ENCODE results near the gene DLG1.
"Not testable (repeated sequence)": the region's sequence is repeated elsewhere in the genome, so short reads cannot be mapped to it uniquely, and the experiment has no call there.

DLG1 gene

GRCh38 chr3:197216914-197217313, 81.5 kb downstream of the DLG1 start:
- in situ Hi-C loops (cut with MboI; ENCODE audit: low sequenced_read_pairs), result no loop called here

DNA sequence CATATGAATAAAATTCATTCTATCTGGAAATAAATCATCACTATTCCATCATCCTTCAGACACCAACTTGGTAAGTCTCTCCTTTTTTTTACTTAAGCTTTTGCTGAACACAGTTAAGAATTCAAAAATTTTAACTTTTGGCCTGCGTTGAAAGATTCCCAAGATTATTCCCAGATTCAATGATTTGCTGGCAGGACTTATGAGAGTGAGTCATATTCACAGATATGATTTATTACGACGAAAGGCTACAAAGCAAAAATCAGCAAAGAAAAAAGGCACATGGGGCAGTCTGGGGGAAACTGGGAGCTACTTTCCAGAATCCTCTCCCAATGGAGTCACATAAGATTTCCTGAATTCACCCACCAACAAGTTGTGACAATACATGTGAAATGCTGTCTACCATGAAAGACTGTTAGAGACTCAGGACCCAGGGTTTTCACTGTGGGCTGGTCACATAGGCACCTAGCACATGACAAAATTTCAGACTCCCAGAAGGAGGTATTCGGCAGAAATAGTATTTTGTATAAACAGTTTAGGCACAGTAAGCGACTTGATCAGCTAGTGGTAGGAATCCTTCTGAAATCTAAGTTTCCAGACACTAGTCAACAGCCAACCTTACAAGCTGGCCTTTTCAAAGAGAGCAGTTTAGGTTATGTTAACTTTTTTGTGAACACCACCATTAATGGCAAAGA, 82.1 kb downstream of the DLG1 start:
- in situ Hi-C loops (cut with MboI; ENCODE audit: low sequenced_read_pairs), result no loop called here

- in situ Hi-C loops (cut with MboI; ENCODE audit: low sequenced_read_pairs), result no loop called here
These were observed 86.1 kb downstream of the DLG1 start for GRCh38 chr3:197212290-197212689.

DNA sequence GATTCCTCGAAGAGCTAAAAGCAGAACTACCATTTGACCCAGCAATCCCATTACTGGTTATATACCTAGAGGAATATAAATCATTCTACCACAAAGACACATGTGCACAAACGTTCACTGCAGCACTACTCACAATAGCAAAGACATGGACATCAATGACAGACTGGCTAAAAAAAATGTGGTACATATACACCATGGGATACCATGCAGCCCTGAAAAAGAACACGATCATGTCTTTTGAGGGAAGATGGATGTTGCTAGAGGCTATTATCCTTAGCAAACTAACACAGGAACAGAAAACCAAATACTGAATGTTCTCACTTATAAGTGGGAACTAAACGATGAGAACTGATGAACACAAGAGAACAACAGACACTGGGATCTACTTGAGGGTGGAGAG, 86.7 kb downstream of the DLG1 start:
- in situ Hi-C loops (cut with MboI; ENCODE audit: low sequenced_read_pairs), result not testable (repeated sequence)

DNA sequence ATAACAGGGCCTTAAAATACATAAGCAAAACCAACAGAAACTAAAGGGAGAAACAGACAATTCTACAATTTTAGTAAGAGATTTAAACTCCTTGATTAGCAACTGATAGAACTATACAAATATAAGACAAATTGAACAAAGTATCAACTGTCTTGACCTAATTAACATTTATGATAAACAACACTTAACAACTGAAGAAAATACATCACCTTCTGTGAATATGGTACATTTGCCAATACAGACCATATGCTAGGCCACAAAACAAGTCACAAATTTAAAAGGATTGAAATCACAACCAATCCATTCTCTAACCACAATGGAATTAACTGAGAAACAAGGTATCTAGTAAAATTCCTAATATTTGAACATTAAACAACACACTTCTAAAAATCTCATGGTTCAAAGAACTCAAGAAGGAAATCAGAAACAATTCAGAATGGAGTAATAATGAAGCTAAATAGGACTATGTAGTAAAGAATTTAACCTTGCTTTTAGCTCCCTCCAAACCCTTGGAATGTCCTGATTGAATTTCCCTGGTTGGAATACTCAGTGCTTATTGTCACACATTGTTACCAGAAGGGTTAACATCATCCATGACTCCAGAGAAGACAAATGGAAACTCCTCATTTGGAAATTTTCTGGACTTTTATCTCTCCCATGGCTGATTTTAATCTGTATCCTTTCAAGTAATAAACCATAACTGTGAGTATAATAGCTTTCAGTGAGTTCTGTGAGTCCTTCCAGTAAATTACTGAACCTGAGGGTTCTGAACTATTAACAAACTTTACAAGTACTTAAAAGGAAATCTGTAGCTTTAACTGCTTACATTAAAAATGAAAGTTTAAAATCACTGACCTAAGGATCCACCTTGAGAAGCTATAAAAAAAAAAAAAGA, 88.8 kb downstream of the DLG1 start:
- in situ Hi-C loops (cut with MboI; ENCODE audit: low sequenced_read_pairs), result no loop called here

DNA sequence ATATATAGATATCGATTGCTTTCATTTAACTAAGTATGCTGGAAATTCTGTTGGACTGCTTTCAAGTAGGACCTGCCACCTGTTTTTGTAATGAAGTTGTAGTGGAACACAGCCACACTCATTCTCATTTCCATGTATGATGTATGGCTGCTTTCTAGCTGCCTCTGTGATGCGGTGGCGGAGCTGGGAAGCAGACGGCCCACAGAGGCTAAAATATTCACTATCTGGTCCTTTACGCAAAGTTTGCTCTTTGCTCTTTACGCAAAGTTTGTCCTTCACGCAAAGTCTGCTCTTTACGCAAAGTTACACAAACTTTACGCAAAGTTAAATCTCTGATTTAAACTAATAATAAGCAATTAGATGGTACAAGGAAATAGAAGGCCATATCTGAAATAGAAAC, 91.5 kb downstream of the DLG1 start:
- in situ Hi-C loops (cut with MboI; ENCODE audit: low sequenced_read_pairs), result no loop called here

DNA sequence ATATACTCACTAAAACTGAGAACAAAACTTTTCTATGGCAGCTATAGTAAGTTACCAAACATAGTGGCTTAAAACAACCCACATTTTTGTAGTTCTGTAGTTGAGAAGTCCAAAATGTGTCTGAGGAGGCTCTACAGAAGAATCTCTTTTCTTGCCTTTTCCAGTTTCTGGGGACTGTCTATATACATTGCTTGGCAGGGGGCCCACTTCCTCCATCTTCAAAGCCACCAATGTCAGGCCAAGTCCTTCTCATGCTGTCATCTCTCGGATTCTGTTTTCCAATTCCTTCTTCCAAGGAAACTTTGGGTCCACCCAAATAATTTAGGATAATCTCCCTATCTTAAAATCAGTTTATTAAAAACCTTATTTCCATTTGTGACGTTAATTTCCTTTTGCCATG, 92.7 kb downstream of the DLG1 start:
- in situ Hi-C loops (cut with MboI; ENCODE audit: low sequenced_read_pairs), result no loop called here

DNA sequence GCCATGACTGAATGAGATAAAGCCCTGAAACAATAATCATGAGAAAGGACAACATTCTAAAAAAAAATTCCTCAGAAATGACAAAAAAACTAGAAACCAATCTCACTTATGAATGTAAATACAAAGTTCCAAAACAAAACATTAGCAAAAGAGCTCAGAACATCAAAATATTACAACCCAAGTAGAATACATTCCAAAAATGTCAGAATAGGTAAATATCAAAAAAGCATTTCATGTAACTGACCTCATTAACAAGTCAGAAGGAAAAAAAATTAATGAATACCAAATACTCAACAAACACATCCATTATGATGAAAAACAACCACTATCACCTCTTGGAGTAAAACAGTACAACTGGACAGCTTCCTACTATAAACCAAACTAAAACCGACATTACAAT, 93.1 kb downstream of the DLG1 start:
- in situ Hi-C loops (cut with MboI; ENCODE audit: low sequenced_read_pairs), result no loop called here

GRCh38 chr3:197204736-197205135, 93.7 kb downstream of the DLG1 start:
- in situ Hi-C loops (cut with MboI; ENCODE audit: low sequenced_read_pairs), result no loop called here

DNA sequence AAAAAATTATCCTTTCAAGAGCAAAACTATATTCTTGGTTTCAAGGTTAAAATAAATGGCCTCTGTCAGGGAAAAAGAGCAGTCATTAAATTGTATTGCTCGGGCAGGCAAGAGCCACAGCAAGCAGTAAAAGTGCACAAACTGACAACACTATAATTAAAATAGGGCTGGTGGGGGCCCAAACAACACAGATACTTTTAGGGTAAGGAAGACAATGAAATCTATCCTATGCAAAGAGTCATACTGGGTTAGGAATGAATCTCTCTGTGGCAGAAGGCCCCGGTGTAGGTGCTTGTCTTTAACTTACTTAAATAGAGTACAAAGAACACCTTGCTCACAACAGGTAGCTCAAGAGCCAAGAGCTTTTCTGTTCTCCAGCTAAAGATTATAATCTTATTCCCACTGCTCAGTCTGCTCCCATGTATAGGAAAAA, 94.7 kb downstream of the DLG1 start:
- in situ Hi-C loops (cut with MboI; ENCODE audit: low sequenced_read_pairs), result no loop called here

DNA sequence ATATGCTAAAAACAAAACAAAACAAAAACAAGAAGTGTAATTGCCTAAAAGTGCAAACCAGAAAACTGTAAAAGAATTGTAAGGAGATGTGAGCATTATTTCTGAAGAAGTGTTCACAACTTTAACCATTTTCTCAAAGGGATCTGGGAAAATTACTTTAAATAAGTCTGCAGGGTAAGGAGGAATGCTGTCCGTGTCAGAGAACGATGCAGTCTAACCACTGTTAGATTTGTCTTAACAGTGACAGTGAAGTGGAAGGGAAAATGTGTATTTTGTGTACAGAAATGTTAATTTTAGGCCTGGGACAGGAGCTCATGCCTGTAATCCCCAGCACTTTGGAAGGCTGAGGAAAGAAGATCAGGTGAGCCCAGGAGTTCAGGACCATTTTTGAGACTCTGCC, 95.7 kb downstream of the DLG1 start:
- in situ Hi-C loops (cut with MboI; ENCODE audit: low sequenced_read_pairs), result no loop called here

- in situ Hi-C loops (cut with MboI; ENCODE audit: low sequenced_read_pairs), result no loop called here
These were observed 96.5 kb downstream of the DLG1 start for GRCh38 chr3:197201791-197202452.

- in situ Hi-C loops (cut with MboI; ENCODE audit: low sequenced_read_pairs), result not testable (repeated sequence)
These were observed 97.6 kb downstream of the DLG1 start for GRCh38 chr3:197200856-197201255.

GRCh38 chr3:197197334-197197733, 101.1 kb downstream of the DLG1 start:
- in situ Hi-C loops (cut with MboI; ENCODE audit: low sequenced_read_pairs), result loop anchor here (25.0 kb wide), 2 partner anchors 335 to 660 kb away; partner anchors contain the start of gene SENP5

- in situ Hi-C loops (cut with MboI; ENCODE audit: low sequenced_read_pairs), result loop anchor here (25.0 kb wide), 2 partner anchors 334 to 659 kb away; partner anchors contain the start of gene SENP5
These were observed 102.2 kb downstream of the DLG1 start for GRCh38 chr3:197196192-197196591.

DNA sequence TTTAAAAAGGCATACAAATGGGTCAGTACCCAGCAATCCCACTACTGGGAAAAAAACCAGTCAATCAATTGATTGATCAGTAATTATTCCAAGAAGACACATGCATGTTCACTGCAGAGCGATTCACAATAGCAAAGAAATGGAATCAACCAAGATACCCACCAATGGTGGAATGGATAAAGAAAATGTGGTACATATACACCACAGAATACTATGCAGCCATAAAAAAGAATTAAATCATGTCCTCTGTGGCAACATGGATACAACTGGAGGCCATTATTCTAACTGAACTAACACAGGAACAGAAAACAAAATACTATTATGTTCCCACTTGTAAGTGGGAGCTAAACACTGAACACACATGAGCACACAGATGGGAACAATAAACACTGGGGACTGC, 103.1 kb downstream of the DLG1 start:
- in situ Hi-C loops (cut with MboI; ENCODE audit: low sequenced_read_pairs), result loop anchor here (25.0 kb wide), 2 partner anchors 333 to 658 kb away; partner anchors contain the start of gene SENP5

DNA sequence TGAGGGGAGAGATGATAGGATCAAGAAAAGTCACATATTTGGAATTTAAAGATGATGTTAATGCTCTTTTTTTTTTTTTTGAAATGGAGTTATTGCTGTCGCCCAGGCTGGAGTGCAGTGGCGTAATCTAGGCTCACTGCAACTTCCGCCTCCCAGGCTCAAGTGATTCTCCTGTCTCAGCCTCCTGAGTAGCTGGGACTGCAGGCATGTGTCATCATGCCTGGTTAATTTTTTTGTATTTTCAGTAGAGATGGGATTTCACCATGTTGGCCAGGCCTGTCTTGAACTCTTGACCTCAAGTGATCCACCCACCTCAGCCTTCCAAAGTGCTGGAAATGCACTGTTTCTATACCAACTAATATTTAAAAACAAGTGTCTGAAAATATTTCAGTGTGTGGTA, 104.7 kb downstream of the DLG1 start:
- in situ Hi-C loops (cut with MboI; ENCODE audit: low sequenced_read_pairs), result loop anchor here (25.0 kb wide), 2 partner anchors 331 to 656 kb away; partner anchors contain the start of gene SENP5

DNA sequence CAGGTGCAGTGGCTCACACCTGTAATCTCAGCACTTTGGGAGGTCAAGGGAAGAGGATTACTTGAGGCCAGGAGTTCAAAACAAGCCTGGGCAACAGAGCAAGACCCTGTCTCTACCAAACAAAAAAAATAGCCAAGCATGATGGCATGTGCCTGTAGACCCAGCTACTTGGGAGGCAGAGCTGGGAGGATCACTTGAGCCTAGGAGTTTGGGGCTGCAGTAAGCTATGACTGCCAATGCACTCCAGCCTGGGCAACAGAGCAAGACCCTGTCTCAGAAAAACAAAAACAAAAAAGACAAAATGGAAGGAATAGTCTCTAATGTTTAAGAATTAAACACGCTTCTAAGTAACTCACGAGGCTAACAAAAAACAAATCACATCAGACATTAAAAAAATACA, 106.5 kb downstream of the DLG1 start:
- in situ Hi-C loops (cut with MboI; ENCODE audit: low sequenced_read_pairs), result loop anchor here (25.0 kb wide), 2 partner anchors 330 to 655 kb away; partner anchors contain the start of gene SENP5

- in situ Hi-C loops (cut with MboI; ENCODE audit: low sequenced_read_pairs), result loop anchor here (25.0 kb wide), 2 partner anchors 327 to 652 kb away; partner anchors contain the start of gene SENP5
These were observed 108.8 kb downstream of the DLG1 start for GRCh38 chr3:197189623-197190022.

GRCh38 chr3:197188963-197189362, 109.4 kb downstream of the DLG1 start:
- in situ Hi-C loops (cut with MboI; ENCODE audit: low sequenced_read_pairs), result loop anchor here (25.0 kb wide), 2 partner anchors 327 to 652 kb away; partner anchors contain the start of gene SENP5

Measured in HL-60/S4 treated with retinoic acid at 250 ng/mL for 4 days and 3 days (cell line).